Suprapubic skin (tissue), 3 donors: ENCODE data around the gene AFF1.

Experiments
- CTCF ChIP-seq, 2 donors: fragments of 200-600 bp in 1 of 2; fragments of 450-650 bp in 1 of 2; sonication (generic) in 1 of 2; IDR thresholded peaks; one replicate each; pipeline ENCODE4 v1.5.1; 2016 to 2019; ENCODE audit warnings: antibody characterized with exemption in 2 of 2, mild to moderate bottlenecking in 1 of 2, moderate library complexity in 1 of 2
- EP300 ChIP-seq: sonication (generic); formaldehyde crosslinking; IDR thresholded peaks from one replicate; pipeline ENCODE4 v1.6.1; 2017; ENCODE audit warnings: antibody characterized with exemption
- POLR2A ChIP-seq, 2 donors: fragments of 450-650 bp; IDR thresholded peaks; one replicate each; pipeline ENCODE4 v1.6.1; 2017; ENCODE audit warnings: antibody characterized with exemption in 2 of 2, mild to moderate bottlenecking in 2 of 2, moderate library complexity in 2 of 2

- no peak for TF ChIP-seq CTCF (IDR thresholded peaks at IDR 0.05)
- TF ChIP-seq POLR2A (IDR thresholded peaks at IDR 0.05), result no peak
- no peak for TF ChIP-seq EP300
These were observed 153.4 kb downstream of the AFF1 start for GRCh38 chr4:87088186-87088585.
